Measurements from ENCODE around the gene RABEP1. TPM values are rescaled to one million over a fixed set of nuclear protein-coding genes. Genes with fewer than 3 reads are reported as not detected.

Gene RABEP1
- polyA plus RNA-seq, 1 donor from 2014 or later = 67.0 TPM

- H3K27ac ChIP-seq (ENCODE audit: low read length) = no peak overlapping the region
Measured at GRCh38 chr17:5373112-5373511, 91.0 kb downstream of the RABEP1 start.

GRCh38 chr17:5378566-5379207 is 96.6 kb downstream of the RABEP1 start:
- H3K36me3 ChIP-seq (ENCODE audit: insufficient read depth, low read length) = peaks cover 3% of the 10 kb centered on the region
- no peaks in the 10 kb centered on the region for H3K27me3 ChIP-seq (ENCODE audit: insufficient read depth, low read depth, low read length)
- H3K4me3 ChIP-seq (ENCODE audit: low read length) = no peak overlapping the region
- H4K20me1 ChIP-seq (ENCODE audit: insufficient read depth) = no peaks in the 10 kb centered on the region
- H2AFZ ChIP-seq (ENCODE audit: low read depth, low read length) = no peak overlapping the region
- H3K79me2 ChIP-seq (replicated peaks; ENCODE audit: insufficient read depth, low read length) = no peaks in the 10 kb centered on the region
- H3K27ac ChIP-seq (ENCODE audit: low read length) = no peak overlapping the region
- no peak for TF ChIP-seq EZH2 (IDR thresholded peaks at IDR 0.05; ENCODE audit: borderline replicate concordance, insufficient read depth, low read length, poor library complexity, severe bottlenecking)
- no peak overlapping the region for H3K4me2 ChIP-seq (ENCODE audit: low read length)
- H3F3A ChIP-seq (ENCODE audit: insufficient read depth, low read length, poor library complexity, severe bottlenecking) = no peaks in the 10 kb centered on the region
- no peaks in the 10 kb centered on the region for H3K9me3 ChIP-seq (ENCODE audit: low read length)
- H3K9ac ChIP-seq (ENCODE audit: low read length) = no peak overlapping the region
- H3K9me2 ChIP-seq (ENCODE audit: insufficient read depth, low read length) = no peaks in the 10 kb centered on the region

More at GRCh38 chr17:5373112-5373511, 91.0 kb downstream of the RABEP1 start:
- H3K9me3 ChIP-seq (ENCODE audit: low read length) = no peaks in the 10 kb centered on the region
- H3F3A ChIP-seq (ENCODE audit: insufficient read depth, low read length, poor library complexity, severe bottlenecking) = no peaks in the 10 kb centered on the region
- H3K4me3 ChIP-seq (ENCODE audit: low read length) = no peak overlapping the region
- TF ChIP-seq EP300 (conservative IDR thresholded peaks at IDR 0.05; ENCODE audit: poor library complexity, severe bottlenecking) = no peak
- no peak for TF ChIP-seq TAF1 (IDR thresholded peaks at IDR 0.05; ENCODE audit: low read depth)
- TF ChIP-seq REST (IDR thresholded peaks at IDR 0.05; ENCODE audit: borderline replicate concordance) = no peak
- no peak for TF ChIP-seq MXI1 (conservative IDR thresholded peaks at IDR 0.05; ENCODE audit: poor library complexity, severe bottlenecking)
- no peak for TF ChIP-seq RAD21 (conservative IDR thresholded peaks at IDR 0.05)
- no peak for TF ChIP-seq SMC3 (conservative IDR thresholded peaks at IDR 0.05; ENCODE audit: poor library complexity)
- TF ChIP-seq, protein P1, sequence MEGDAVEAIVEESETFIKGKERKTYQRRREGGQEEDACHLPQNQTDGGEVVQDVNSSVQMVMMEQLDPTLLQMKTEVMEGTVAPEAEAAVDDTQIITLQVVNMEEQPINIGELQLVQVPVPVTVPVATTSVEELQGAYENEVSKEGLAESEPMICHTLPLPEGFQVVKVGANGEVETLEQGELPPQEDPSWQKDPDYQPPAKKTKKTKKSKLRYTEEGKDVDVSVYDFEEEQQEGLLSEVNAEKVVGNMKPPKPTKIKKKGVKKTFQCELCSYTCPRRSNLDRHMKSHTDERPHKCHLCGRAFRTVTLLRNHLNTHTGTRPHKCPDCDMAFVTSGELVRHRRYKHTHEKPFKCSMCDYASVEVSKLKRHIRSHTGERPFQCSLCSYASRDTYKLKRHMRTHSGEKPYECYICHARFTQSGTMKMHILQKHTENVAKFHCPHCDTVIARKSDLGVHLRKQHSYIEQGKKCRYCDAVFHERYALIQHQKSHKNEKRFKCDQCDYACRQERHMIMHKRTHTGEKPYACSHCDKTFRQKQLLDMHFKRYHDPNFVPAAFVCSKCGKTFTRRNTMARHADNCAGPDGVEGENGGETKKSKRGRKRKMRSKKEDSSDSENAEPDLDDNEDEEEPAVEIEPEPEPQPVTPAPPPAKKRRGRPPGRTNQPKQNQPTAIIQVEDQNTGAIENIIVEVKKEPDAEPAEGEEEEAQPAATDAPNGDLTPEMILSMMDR (IDR thresholded peaks at IDR 0.05; ENCODE audit: poor library complexity, severe bottlenecking) = no peak
- no peak for TF ChIP-seq EZH2 (IDR thresholded peaks at IDR 0.05; ENCODE audit: borderline replicate concordance, insufficient read depth, low read length, poor library complexity, severe bottlenecking)
- TF ChIP-seq POLR2AphosphoS5 (IDR thresholded peaks at IDR 0.05) = no peak
- no peaks in the 10 kb centered on the region for H3K27me3 ChIP-seq (ENCODE audit: insufficient read depth, low read depth, low read length)
- peaks cover 12% of the 10 kb centered on the region for H3K36me3 ChIP-seq (ENCODE audit: insufficient read depth, low read length)
- H4K20me1 ChIP-seq (ENCODE audit: insufficient read depth) = no peaks in the 10 kb centered on the region
- H3K79me2 ChIP-seq (replicated peaks; ENCODE audit: insufficient read depth, low read length) = no peaks in the 10 kb centered on the region
- no peak overlapping the region for H2AFZ ChIP-seq (ENCODE audit: low read depth, low read length)
- H3K4me2 ChIP-seq (ENCODE audit: low read length) = no peak overlapping the region
- H3K9me2 ChIP-seq (ENCODE audit: insufficient read depth, low read length) = no peaks in the 10 kb centered on the region
- no peak overlapping the region for H3K9ac ChIP-seq (ENCODE audit: low read length)
